Neural cell (in vitro differentiated cells): ENCODE data around the gene YWHAH.

Experiments
- CTCF ChIP-seq: fragments of 450-650 bp; IDR thresholded peaks from 2 replicates; pipeline ENCODE4 v1.5.1; 2014; ENCODE audit warnings: antibody characterized with exemption, mild to moderate bottlenecking, moderate library complexity; ENCODE audit not compliant: poor library complexity, severe bottlenecking
- EP300 ChIP-seq: fragments of 450-650 bp; conservative IDR thresholded peaks from 2 replicates; pipeline ENCODE4 v1.6.1; 2014; ENCODE audit warnings: antibody characterized with exemption, mild to moderate bottlenecking, moderate library complexity; ENCODE audit not compliant: poor library complexity, severe bottlenecking
- EZH2 ChIP-seq: fragments of 200-600, 300-800 bp; shearing (Covaris generic), sonication (generic); IDR thresholded peaks from 2 replicates; pipeline ENCODE4 v1.6.1; 2014; ENCODE audit warnings: antibody characterized with exemption, low read length, borderline replicate concordance, mild to moderate bottlenecking; ENCODE audit not compliant: insufficient read depth, poor library complexity, severe bottlenecking
- MXI1 ChIP-seq: fragments of 450-650 bp; conservative IDR thresholded peaks from 2 replicates; pipeline ENCODE4 v1.6.1; 2014; ENCODE audit warnings: antibody characterized with exemption, mild to moderate bottlenecking; ENCODE audit not compliant: poor library complexity, severe bottlenecking
- POLR2AphosphoS5 ChIP-seq: IDR thresholded peaks from 2 replicates; pipeline ENCODE4 v1.6.1; 2012
- RAD21 ChIP-seq: fragments of 450-650 bp; conservative IDR thresholded peaks from 2 replicates; pipeline ENCODE4 v1.6.1; 2014; ENCODE audit warnings: antibody characterized with exemption, mild to moderate bottlenecking, moderate library complexity
- REST ChIP-seq: IDR thresholded peaks from 2 replicates; pipeline ENCODE4 v1.6.1; 2012; ENCODE audit warnings: borderline replicate concordance
- SMC3 ChIP-seq: fragments of 450-650 bp; conservative IDR thresholded peaks from 2 replicates; pipeline ENCODE4 v1.6.1; 2014; ENCODE audit warnings: antibody characterized with exemption, mild to moderate bottlenecking, moderate library complexity; ENCODE audit not compliant: poor library complexity
- TAF1 ChIP-seq: IDR thresholded peaks from 2 replicates; pipeline ENCODE4 v1.6.1; 2012; ENCODE audit warnings: low read depth

GRCh38 chr22:31940506-31940905 lies 3.8 kb upstream of the YWHAH start:
- no peak for TF ChIP-seq CTCF
- TF ChIP-seq REST, result no peak
- TF ChIP-seq RAD21, result no peak
- TF ChIP-seq POLR2AphosphoS5, result no peak
- TF ChIP-seq EZH2, result no peak
- no peak for TF ChIP-seq TAF1
- TF ChIP-seq MXI1, result no peak
- no peak for TF ChIP-seq EP300
- TF ChIP-seq SMC3, result no peak
